ENCODE results near the gene SUSD4.

Gene SUSD4

GRCh38 chr1:223363057-223363855 lies 720 bp downstream of the SUSD4 start:
- DNase-seq (ENCODE audit: low read depth in 3 of 3) = no peak

- DNase-seq (ENCODE audit: low read depth in 3 of 3) = no peak
These were observed 5.2 kb downstream of the SUSD4 start for GRCh38 chr1:223358826-223359225.

- DNase-seq (ENCODE audit: low read depth in 3 of 3) = no peak
These were observed 8.3 kb downstream of the SUSD4 start for GRCh38 chr1:223355699-223356098.

- DNase-seq (ENCODE audit: low read depth in 3 of 3) = no peak
These were observed 10.0 kb downstream of the SUSD4 start for GRCh38 chr1:223353939-223354338.

GRCh38 chr1:223352944-223353343 lies 11.0 kb downstream of the SUSD4 start:
- no peak for DNase-seq (ENCODE audit: low read depth in 3 of 3)

GRCh38 chr1:223350361-223350908 lies 13.5 kb downstream of the SUSD4 start:
- DNase-seq (ENCODE audit: low read depth in 3 of 3) = no peak

- DNase-seq (ENCODE audit: low read depth in 3 of 3) = no peak
These were observed 14.7 kb downstream of the SUSD4 start for GRCh38 chr1:223349241-223349640.

- no peak for DNase-seq (ENCODE audit: low read depth in 3 of 3)
These were observed 15.5 kb downstream of the SUSD4 start for GRCh38 chr1:223348439-223348838.

GRCh38 chr1:223347583-223347982 lies 16.4 kb downstream of the SUSD4 start:
- DNase-seq (ENCODE audit: low read depth in 3 of 3) = no peak

GRCh38 chr1:223346311-223346710 lies 17.7 kb downstream of the SUSD4 start:
- no peak for DNase-seq (ENCODE audit: low read depth in 3 of 3)

GRCh38 chr1:223345720-223346119 lies 18.3 kb downstream of the SUSD4 start:
- DNase-seq (ENCODE audit: low read depth in 3 of 3) = no peak

GRCh38 chr1:223344491-223344890 lies 19.5 kb downstream of the SUSD4 start:
- DNase-seq (ENCODE audit: low read depth in 3 of 3) = no peak

- no peak for DNase-seq (ENCODE audit: low read depth in 3 of 3)
These were observed 20.3 kb downstream of the SUSD4 start for GRCh38 chr1:223343692-223344091.

GRCh38 chr1:223341121-223341520 lies 22.9 kb downstream of the SUSD4 start:
- no peak for DNase-seq (ENCODE audit: low read depth in 3 of 3)

- DNase-seq (ENCODE audit: low read depth in 3 of 3) = no peak
These were observed 23.3 kb downstream of the SUSD4 start for GRCh38 chr1:223340637-223341036.

GRCh38 chr1:223339861-223340260 lies 24.1 kb downstream of the SUSD4 start:
- no peak for DNase-seq (ENCODE audit: low read depth in 3 of 3)

- no peak for DNase-seq (ENCODE audit: low read depth in 3 of 3)
These were observed 24.9 kb downstream of the SUSD4 start for GRCh38 chr1:223338811-223339746.

GRCh38 chr1:223337174-223337869 lies 26.7 kb downstream of the SUSD4 start:
- no peak for DNase-seq (ENCODE audit: low read depth in 3 of 3)

- DNase-seq (ENCODE audit: low read depth in 3 of 3) = no peak
These were observed 29.8 kb downstream of the SUSD4 start for GRCh38 chr1:223334156-223334555.

GRCh38 chr1:223332997-223333396 lies 31.0 kb downstream of the SUSD4 start:
- no peak for DNase-seq (ENCODE audit: low read depth in 3 of 3)

GRCh38 chr1:223331929-223332328 lies 32.0 kb downstream of the SUSD4 start:
- no peak for DNase-seq (ENCODE audit: low read depth in 3 of 3)

GRCh38 chr1:223331301-223331700 lies 32.7 kb downstream of the SUSD4 start:
- no peak for DNase-seq (ENCODE audit: low read depth in 3 of 3)
